ENCODE measurements around the gene ACACB.

The ACACB gene

DNA sequence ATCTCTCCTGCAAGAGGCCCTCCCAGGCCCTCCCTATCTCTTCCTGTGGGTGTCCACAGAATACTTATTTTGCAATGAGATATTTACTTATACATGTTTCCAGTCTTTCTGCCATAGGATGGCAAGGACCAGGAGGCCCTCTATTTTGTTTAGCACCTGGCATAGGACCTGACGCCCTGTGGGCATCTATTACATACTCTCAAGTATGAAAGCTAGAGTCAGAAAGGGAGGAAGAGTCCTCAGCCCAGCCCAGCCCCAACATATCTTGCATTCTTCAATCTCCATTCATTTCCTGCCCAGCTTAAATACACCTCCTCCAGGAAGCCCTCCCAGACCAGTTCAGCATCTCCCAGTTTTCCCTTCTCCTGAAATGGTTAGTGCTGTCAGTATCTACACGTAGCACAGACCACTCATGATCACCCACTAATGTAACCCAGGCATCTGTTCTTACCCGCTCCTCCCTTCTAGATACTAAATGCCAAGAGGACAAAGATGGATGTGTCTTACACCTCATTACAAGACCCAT lies 185.3 kb downstream of the ACACB start:
- in situ Hi-C loops (cut with HindIII; ENCODE audit: low sequenced_read_pairs): no loop called here
- no peak overlapping the region for H3K4me3 ChIP-seq (ENCODE audit: low read depth, low read length)
- no peak for DNase-seq (ENCODE audit: low read depth, low spot score)
- TF ChIP-seq, protein P1, sequence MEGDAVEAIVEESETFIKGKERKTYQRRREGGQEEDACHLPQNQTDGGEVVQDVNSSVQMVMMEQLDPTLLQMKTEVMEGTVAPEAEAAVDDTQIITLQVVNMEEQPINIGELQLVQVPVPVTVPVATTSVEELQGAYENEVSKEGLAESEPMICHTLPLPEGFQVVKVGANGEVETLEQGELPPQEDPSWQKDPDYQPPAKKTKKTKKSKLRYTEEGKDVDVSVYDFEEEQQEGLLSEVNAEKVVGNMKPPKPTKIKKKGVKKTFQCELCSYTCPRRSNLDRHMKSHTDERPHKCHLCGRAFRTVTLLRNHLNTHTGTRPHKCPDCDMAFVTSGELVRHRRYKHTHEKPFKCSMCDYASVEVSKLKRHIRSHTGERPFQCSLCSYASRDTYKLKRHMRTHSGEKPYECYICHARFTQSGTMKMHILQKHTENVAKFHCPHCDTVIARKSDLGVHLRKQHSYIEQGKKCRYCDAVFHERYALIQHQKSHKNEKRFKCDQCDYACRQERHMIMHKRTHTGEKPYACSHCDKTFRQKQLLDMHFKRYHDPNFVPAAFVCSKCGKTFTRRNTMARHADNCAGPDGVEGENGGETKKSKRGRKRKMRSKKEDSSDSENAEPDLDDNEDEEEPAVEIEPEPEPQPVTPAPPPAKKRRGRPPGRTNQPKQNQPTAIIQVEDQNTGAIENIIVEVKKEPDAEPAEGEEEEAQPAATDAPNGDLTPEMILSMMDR (IDR thresholded peaks at IDR 0.05; ENCODE audit: low read depth, low read length): no peak

DNA sequence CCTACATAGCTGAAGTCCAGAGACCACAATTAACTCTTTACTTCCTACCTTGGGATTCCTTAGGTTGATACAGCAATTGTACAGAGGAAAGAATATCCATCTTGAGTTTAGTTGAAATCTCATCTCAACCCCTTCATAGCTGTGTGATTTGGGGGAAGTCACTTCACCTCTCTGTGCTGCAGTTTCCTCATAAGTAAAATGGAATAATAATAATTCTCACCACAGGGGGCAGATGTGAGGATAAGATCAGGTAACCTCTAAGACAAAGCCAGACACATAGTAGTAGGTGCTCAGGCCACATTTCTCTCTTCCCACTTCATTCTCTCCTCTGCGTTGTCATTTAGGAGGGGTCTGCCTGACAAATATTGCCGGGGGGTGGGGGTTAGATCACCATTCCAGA lies 186.0 kb downstream of the ACACB start:
- DNase-seq (ENCODE audit: low read depth, low spot score): no peak
- H3K4me3 ChIP-seq (ENCODE audit: low read depth, low read length): no peak overlapping the region
- in situ Hi-C loops (cut with HindIII; ENCODE audit: low sequenced_read_pairs): no loop called here
- TF ChIP-seq, protein P1 (IDR thresholded peaks at IDR 0.05; ENCODE audit: low read depth, low read length): no peak

DNA sequence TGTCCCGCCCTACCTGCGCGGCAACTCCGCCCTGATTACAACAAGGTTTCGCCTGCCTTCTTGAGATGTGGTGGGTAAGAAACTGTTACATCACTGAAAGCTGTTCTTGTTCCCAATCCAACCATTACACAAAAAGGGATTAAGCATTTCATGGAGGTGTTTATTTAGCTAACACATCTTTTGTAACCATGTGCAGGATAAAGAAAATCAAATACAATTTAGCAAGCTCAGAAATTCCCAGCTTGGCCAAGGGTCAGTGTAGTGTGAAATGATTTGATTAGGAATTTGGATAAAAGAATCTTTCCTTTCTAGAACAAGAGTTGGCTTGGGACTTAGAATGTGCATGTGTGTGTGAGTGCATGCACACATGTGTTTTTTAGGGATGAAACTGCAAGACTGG lies 186.4 kb downstream of the ACACB start:
- in situ Hi-C loops (cut with HindIII; ENCODE audit: low sequenced_read_pairs): no loop called here
- no peak for DNase-seq (ENCODE audit: low read depth, low spot score)
- TF ChIP-seq, protein P1 (IDR thresholded peaks at IDR 0.05; ENCODE audit: low read depth, low read length): no peak
- H3K4me3 ChIP-seq (ENCODE audit: low read depth, low read length): no peak overlapping the region

DNA sequence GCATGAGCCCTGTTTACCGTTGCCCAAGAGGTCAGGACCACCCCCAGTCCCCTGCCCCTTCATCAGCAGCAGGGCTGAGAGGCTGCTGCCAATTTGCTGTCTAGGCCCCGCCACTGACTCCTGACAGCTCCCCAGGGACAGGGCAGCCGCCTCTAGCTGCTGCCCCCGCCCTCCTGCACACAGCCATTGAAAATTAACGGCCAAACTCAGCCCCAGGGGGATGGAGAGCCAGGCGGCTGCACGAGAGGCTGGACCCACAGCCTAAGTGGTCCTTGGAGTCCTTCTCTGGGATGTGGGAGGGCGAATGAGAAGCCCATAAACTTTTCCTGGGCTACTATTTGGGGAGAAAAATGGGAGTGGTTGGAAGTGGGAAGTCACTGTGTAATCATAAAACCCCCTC lies 188.1 kb downstream of the ACACB start:
- no peak for DNase-seq (ENCODE audit: low read depth, low spot score)
- no peak overlapping the region for H3K4me3 ChIP-seq (ENCODE audit: low read depth, low read length)
- TF ChIP-seq, protein P1 (IDR thresholded peaks at IDR 0.05; ENCODE audit: low read depth, low read length): no peak
- in situ Hi-C loops (cut with HindIII; ENCODE audit: low sequenced_read_pairs): no loop called here

DNA sequence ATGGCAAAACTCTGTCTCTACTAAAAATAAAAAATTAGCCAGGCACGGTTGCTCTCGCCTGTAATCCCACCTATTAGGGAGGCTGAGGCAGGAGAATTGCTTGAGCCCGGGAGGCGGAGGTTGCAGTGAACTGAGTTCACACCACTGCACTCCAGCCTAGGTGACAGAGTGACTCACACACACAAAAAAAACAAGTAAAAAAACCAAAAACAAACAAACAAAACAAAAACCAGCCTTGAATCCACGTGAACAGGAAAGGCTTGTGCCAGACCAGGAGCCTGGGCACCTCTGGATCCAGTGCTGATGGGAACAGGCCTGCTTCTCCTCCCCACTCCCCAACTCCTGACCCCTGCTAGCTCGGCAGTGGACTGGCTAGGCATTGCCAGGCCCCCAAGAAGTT lies 189.2 kb downstream of the ACACB start:
- DNase-seq (ENCODE audit: low read depth, low spot score): no peak
- TF ChIP-seq, protein P1 (IDR thresholded peaks at IDR 0.05; ENCODE audit: low read depth, low read length): no peak
- in situ Hi-C loops (cut with HindIII; ENCODE audit: low sequenced_read_pairs): no loop called here
- no peak overlapping the region for H3K4me3 ChIP-seq (ENCODE audit: low read depth, low read length)

DNA sequence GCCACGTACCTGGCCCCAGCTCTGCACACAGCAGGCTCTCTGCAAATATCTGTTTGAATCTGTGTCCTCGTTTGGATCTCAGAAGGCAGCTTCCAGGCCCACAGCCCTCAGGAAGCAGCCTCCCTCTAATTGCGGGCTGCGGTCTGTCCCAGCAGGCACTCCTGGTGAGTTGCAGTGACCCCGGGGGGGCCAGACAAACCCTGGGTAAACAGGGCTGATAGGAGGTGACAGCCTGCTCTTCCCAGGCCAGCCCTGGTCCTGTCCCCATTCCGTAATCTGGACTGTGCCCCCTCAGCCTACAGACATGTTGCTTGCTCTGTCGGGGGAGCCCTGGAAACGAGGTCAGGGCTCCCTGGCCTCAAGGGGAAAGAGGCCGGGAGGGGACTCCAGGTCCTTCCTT lies 190.7 kb downstream of the ACACB start:
- DNase-seq (ENCODE audit: low read depth, low spot score): no peak
- in situ Hi-C loops (cut with HindIII; ENCODE audit: low sequenced_read_pairs): no loop called here
- no peak overlapping the region for H3K4me3 ChIP-seq (ENCODE audit: low read depth, low read length)
- TF ChIP-seq, protein P1 (IDR thresholded peaks at IDR 0.05; ENCODE audit: low read depth, low read length): no peak
